Dedifferentiated amniotic fluid mesenchymal stem cell (primary cell): Measurements from ENCODE around the gene SLC1A2.
A peak's percentile ranks its signal among the peaks of the same experiment; 100 is the strongest.

Source experiments
- DNase-seq: peaks from one replicate; pipeline ENCODE4 v3.0.0-alpha.2; 2016; ENCODE audit errors: extremely low spot score

The SLC1A2 gene

GRCh38 chr11:35419184-35419829 lies at the start of gene SLC1A2:
SLC1A2 (minus strand) TSS chr11:35419558; CDS start chr11:35418966, 592 bp downstream.
- peak; percentile 16 for DNase-seq

GRCh38 chr11:35466058-35466457 lies 46.7 kb upstream of the SLC1A2 start:
- DNase-seq = no peak

GRCh38 chr11:35464308-35464707 lies 45.0 kb upstream of the SLC1A2 start:
- no peak for DNase-seq

DNA sequence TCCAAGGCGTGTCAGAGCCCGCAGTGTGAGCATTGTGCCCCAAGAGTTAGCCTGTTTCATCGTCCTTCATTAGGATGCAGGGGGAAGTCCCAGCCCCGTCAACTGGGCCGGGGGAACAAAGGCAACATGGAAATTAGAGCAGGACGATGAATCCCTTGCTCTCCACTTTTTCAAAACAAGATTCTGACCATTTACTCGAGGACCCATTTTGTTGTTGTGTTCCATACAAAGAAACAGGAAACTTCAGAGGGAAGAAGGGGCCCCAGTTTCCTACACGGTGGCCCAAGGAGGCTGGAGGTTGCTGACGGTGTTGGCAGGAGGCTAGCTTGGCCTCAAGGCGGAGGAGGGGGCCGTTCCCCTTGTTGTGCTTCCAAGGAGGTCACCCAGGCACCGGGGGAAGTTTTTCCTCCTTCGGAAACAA lies 44.0 kb upstream of the SLC1A2 start:
- no peak for DNase-seq

- no peak for DNase-seq
These were observed 42.7 kb upstream of the SLC1A2 start for GRCh38 chr11:35461917-35462538.

GRCh38 chr11:35459489-35459888 lies 40.1 kb upstream of the SLC1A2 start:
- no peak for DNase-seq

DNA sequence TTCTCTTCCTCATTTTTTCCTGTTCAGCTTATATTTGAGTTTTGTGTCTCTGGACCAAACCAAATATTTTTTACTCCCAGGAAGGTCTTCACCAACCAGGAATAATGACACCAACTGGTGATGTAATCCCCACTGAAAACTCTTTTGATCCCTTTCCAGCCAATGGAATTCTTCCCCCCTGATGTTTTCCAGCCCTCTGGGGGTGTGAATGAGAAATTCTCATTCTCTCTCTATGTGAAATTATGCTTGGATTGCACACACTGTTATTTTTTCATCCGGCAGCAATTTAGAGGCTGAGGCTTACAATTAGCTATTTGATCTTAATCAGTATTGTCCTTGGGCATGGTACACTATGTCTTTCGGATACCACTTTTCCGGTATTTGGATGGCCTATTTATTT lies 39.5 kb upstream of the SLC1A2 start:
- no peak for DNase-seq

DNA sequence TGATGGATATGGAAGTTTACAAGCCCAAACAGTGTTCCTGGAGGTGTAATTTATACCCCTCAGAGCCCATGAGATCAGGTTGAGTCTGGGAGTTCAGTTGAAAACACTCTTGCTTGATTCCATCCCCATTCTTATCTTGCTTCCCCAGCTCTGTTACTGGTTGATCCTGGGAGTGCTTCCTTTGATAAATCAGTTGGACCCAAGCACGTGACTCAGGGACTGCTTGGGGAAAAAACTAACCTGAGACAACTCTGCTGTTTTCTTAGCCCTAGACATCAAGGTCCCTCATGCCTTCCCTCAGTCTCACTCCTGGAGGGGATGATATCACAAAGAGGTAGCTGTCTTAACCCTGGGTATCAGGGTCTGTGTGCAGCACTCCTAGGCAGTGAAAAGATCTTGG lies 35.0 kb upstream of the SLC1A2 start:
- no peak for DNase-seq

GRCh38 chr11:35436581-35437250 lies 17.4 kb upstream of the SLC1A2 start:
- DNase-seq = no peak

DNA sequence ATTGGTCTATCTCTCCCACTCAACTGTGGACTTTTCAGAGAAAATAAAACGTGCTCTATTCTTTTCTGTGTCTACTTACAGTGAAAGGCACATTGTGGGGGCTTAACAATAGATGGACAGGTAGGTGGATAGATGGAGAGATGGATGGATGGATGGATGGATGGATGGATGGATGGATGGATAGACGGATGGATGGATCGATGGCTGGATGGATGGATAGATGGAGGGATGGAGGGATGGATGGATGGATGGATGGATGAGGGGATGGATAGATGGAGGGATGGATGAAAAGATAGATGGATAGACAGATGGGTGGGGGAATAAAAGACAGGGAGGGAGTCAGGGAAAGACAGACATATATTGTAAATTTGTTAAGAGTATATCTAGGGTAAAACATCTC lies 14.2 kb upstream of the SLC1A2 start:
- DNase-seq = no peak

DNA sequence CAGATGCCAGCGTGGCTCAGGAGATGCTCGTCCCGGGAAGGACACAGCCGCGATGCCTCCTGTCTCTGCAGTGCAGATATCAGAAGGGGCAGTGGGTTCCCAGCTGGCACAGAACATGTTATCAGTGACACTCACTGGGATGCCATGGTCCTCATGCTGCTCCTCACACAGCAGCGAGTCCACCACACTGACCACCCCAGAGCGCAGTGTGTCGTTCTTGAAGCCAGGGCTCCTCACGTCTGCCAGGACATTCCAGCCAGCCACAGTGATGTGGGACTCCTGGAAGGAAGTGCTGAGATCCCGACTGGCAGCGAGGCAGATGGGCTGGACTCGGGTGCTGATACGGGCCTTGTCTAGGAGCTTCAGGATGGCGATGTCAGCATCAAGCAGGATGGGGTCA lies 13.1 kb upstream of the SLC1A2 start:
- DNase-seq = no peak

DNA sequence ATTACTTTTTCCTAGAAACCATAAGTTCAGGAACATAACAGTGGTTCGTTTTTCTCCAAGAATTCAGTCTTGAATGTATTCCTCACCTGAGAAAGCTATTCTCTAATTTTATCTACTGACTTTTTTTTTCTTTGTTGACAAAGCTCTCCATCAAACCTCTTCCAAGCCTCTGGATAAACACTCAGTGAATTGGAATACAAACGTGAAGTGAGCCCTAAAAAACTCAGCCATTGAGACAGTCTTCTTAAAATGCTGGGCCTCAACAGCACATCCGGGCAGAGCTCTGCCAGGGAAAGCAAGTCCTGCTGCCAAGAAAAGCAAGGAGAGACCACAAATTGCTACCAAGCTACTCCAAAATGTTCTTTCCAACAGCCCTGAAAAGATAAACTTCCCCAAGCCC lies 7.7 kb upstream of the SLC1A2 start:
- DNase-seq = peak; percentile 72

- no peak for DNase-seq
These were observed 7.0 kb upstream of the SLC1A2 start for GRCh38 chr11:35426351-35426750.

GRCh38 chr11:35425603-35426212 lies 6.3 kb upstream of the SLC1A2 start:
- DNase-seq = no peak

GRCh38 chr11:35424157-35424940 lies 5.0 kb upstream of the SLC1A2 start:
- DNase-seq = peak; percentile 55

DNA sequence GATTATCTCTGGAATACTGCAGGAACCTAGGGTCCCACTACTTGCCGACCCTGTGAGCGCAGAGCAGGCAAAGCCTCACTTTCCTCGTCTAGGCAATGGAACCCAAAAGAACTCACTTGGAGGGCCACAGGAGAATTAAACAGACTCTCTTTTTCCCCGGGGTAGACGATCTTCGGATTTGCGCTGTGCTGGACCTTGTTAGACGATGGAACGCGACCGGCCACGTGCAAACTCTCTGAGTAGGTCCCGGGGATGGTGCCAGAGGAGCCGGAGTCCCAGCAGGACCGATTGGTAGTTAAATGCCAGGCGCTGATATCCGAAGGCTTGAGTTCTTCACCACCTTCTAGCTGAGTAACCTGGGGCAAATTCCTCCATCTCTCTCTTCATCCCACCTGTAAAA lies 1.0 kb upstream of the SLC1A2 start:
- DNase-seq = no peak

GRCh38 chr11:35419830-35420333 lies 524 bp upstream of the SLC1A2 start:
- DNase-seq = no peak

- no peak for DNase-seq
These were observed 825 bp downstream of the SLC1A2 start for GRCh38 chr11:35418282-35419183.

- no peak for DNase-seq
These were observed 3.9 kb downstream of the SLC1A2 start for GRCh38 chr11:35415487-35415886.

DNA sequence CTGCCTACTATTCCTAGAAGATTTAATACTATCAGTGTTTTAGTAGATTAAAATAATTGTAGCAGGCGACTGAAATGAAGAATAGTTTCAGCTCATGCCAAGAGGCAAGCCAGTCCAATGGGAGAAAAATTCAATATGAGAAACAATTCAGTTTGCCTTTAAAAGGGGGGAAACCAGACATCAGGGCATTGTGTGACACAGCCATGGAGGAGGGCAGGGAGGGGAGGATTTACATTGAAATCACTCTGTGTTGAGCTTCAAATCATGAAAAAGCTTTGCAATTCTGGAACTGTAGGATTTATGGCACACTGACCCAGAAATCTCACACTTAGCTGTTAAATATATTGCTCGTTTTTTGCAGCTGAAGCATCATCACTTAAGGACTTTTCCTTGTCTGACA lies 4.6 kb downstream of the SLC1A2 start:
- no peak for DNase-seq

DNA sequence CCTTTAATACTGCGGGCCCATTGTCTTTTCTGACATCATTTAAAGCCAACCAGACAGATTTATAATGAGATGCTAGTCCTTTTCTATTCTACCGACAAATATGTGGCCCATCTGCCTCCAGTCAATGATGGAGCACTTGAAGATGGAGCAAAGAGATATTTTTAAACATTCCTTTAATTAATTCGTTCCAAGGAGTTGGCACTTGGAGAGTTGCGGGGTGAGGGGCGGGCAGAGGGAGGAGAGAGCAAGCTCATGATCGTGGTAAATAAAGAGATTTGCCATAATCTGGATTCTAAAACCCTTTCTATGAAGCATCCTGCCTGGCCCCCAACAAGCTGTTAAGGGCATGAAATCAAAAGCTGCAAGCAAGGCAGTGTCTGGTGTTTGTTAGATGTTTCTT lies 5.0 kb downstream of the SLC1A2 start:
- DNase-seq = no peak
